Amygdala (tissue), 56 donors: ENCODE data around the gene REC8.
"Not testable (repeated sequence)": the region's sequence is repeated elsewhere in the genome, so short reads cannot be mapped to it uniquely, and the experiment has no call there.

Source experiments
- DNase-seq, 56 donors: peaks; one replicate each; lab custom pipeline; 2025; lab: John Stamatoyannopoulos, UW

The REC8 gene

GRCh38 chr14:24198814-24199524, 27.1 kb downstream of the REC8 start:
- DNase-seq, result no peak

- DNase-seq, result not testable (repeated sequence)
These were observed 30.7 kb downstream of the REC8 start for GRCh38 chr14:24202538-24202937.

GRCh38 chr14:24203249-24203886, 31.5 kb downstream of the REC8 start:
- DNase-seq, result not testable (repeated sequence)

GRCh38 chr14:24204163-24205146, 32.6 kb downstream of the REC8 start:
- no peak for DNase-seq

- DNase-seq, result no peak
These were observed 34.6 kb downstream of the REC8 start for GRCh38 chr14:24206260-24207103.

GRCh38 chr14:24207104-24207551, 35.2 kb downstream of the REC8 start:
- DNase-seq, result no peak

GRCh38 chr14:24207625-24208024, 35.7 kb downstream of the REC8 start:
- no peak for DNase-seq

GRCh38 chr14:24211311-24211710, 39.4 kb downstream of the REC8 start:
- no peak for DNase-seq

GRCh38 chr14:24212924-24213865, 41.3 kb downstream of the REC8 start, which contains the start of gene CHMP4A:
TSS of gene CHMP4A (minus strand) at chr14:24213488. CDS start at chr14:24213439, 49 bp downstream.
- DNase-seq, result peak; percentile 55 to 95 (median 87)

GRCh38 chr14:24213866-24214662, 42.2 kb downstream of the REC8 start:
- DNase-seq, result no peak

GRCh38 chr14:24215495-24216344, 43.8 kb downstream of the REC8 start, which contains the start of gene MDP1:
TSS of gene MDP1 (minus strand) at chr14:24216066. CDS start at chr14:24215955, 111 bp downstream.
- DNase-seq, result peak; percentile 21 to 89 (median 73)

GRCh38 chr14:24216345-24216699, 44.4 kb downstream of the REC8 start:
- no peak for DNase-seq

GRCh38 chr14:24216876-24217275, 45.0 kb downstream of the REC8 start:
- DNase-seq, result not testable (repeated sequence)

GRCh38 chr14:24219080-24219479, 47.2 kb downstream of the REC8 start:
- no peak for DNase-seq

GRCh38 chr14:24219521-24219920, 47.6 kb downstream of the REC8 start:
- no peak for DNase-seq

- not testable (repeated sequence) for DNase-seq
These were observed 51.1 kb downstream of the REC8 start for GRCh38 chr14:24222987-24223386.

- DNase-seq, result no peak
These were observed 52.8 kb downstream of the REC8 start for GRCh38 chr14:24224618-24225071.
